HepG2 (cell line): ENCODE measurements around the gene MAP2K5.

Source experiments
- FOXK2 ChIP-seq: fragments of 450-650 bp; IDR thresholded peaks from 2 replicates; pipeline ENCODE4 v1.6.1; 2016
- HCFC1 ChIP-seq: fragments of 150-350 bp; IDR thresholded peaks from 2 replicates; pipeline ENCODE4 v1.6.1; 2014; ENCODE audit warnings: low read depth, low read length
- TF ChIP-seq, protein P1 (sequence below): sonication (generic); formaldehyde crosslinking; IDR thresholded peaks from 2 replicates; pipeline ENCODE4 v1.4.0; 2020; ENCODE audit warnings: missing genetic modification reagents

GRCh38 chr15:67556976-67557570 is 14.6 kb downstream of the MAP2K5 start:
- TF ChIP-seq FOXK2 (no peak), HCFC1 (no peak)
- TF ChIP-seq, protein P1, sequence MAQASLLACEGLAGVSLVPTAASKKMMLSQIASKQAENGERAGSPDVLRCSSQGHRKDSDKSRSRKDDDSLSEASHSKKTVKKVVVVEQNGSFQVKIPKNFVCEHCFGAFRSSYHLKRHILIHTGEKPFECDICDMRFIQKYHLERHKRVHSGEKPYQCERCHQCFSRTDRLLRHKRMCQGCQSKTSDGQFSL (CRISPR knock-in tag): no peak
